HepG2 (cell line): ENCODE data around the gene NRP1. TPM values are rescaled to one million over a fixed set of nuclear protein-coding genes. Genes with fewer than 3 reads are reported as not detected.
A peak's percentile ranks its signal among the peaks of the same experiment; 100 is the strongest.

Experiments
- GATAD1 ChIP-seq: IDR thresholded peaks from 2 replicates; pipeline ENCODE4 v1.6.1; 2016; ENCODE audit warnings: missing genetic modification reagents, missing compliant biosample characterization
- GTF3A ChIP-seq: sonication (generic); formaldehyde crosslinking; conservative IDR thresholded peaks from 2 replicates; pipeline ENCODE4 v1.4.0; 2020; ENCODE audit warnings: mild to moderate bottlenecking, missing genetic modification reagents
- IRF9 ChIP-seq: sonication (generic); formaldehyde crosslinking; IDR thresholded peaks from 2 replicates; pipeline ENCODE4 v1.8.0; 2022; ENCODE audit warnings: missing genetic modification reagents, mild to moderate bottlenecking, borderline replicate concordance
- KDM5B ChIP-seq: sonication (generic); formaldehyde crosslinking; IDR thresholded peaks from 2 replicates; pipeline ENCODE4 v1.4.0; 2020; ENCODE audit warnings: missing genetic modification reagents, mild to moderate bottlenecking, borderline replicate concordance
- MED13 ChIP-seq: sonication (generic); formaldehyde crosslinking; IDR thresholded peaks from 2 replicates; pipeline ENCODE4 v1.5.0; 2020; ENCODE audit warnings: missing genetic modification reagents
- PAXIP1 ChIP-seq: sonication (generic); formaldehyde crosslinking; conservative IDR thresholded peaks from 2 replicates; pipeline ENCODE4 v1.4.0; 2020; ENCODE audit warnings: mild to moderate bottlenecking, missing genetic modification reagents, moderate library complexity
- PREB ChIP-seq: sonication (generic); formaldehyde crosslinking; IDR thresholded peaks from 2 replicates; pipeline ENCODE4 v1.4.0; 2020; ENCODE audit warnings: missing genetic modification reagents
- PTBP1 ChIP-seq: fragments of 200-400 bp; formaldehyde crosslinking; IDR thresholded peaks from 2 replicates; pipeline ENCODE4 v1.6.1; 2018; ENCODE audit warnings: low read length, low read depth; ENCODE audit not compliant: poor library complexity, severe bottlenecking
- SMYD3 ChIP-seq: sonication (generic); formaldehyde crosslinking; IDR thresholded peaks from 2 replicates; pipeline ENCODE4 v1.8.1; 2023; ENCODE audit warnings: mild to moderate bottlenecking, missing genetic modification reagents
- TP53 ChIP-seq: sonication (generic); formaldehyde crosslinking; conservative IDR thresholded peaks from 2 replicates; pipeline ENCODE4 v1.4.0; 2020; ENCODE audit warnings: missing genetic modification reagents
- YEATS4 ChIP-seq: sonication (generic); formaldehyde crosslinking; IDR thresholded peaks from 2 replicates; pipeline ENCODE4 v1.4.0; 2020; ENCODE audit warnings: missing genetic modification reagents, borderline replicate concordance
- ZNF414 ChIP-seq: sonication (generic); formaldehyde crosslinking; IDR thresholded peaks from 2 replicates; pipeline ENCODE4 v1.5.0; 2020; ENCODE audit warnings: missing genetic modification reagents
- ZNF430 ChIP-seq: sonication (generic); formaldehyde crosslinking; IDR thresholded peaks from 2 replicates; pipeline ENCODE4 v1.9.0; 2021; ENCODE audit warnings: mild to moderate bottlenecking, missing genetic modification reagents
- ZNF598 ChIP-seq: sonication (generic); formaldehyde crosslinking; IDR thresholded peaks from 2 replicates; pipeline ENCODE4 v1.5.1; 2020; ENCODE audit warnings: mild to moderate bottlenecking, missing genetic modification reagents, borderline replicate concordance
- ZNF646 ChIP-seq: sonication (generic); formaldehyde crosslinking; IDR thresholded peaks from 2 replicates; pipeline ENCODE4 v1.9.0; 2021; ENCODE audit warnings: mild to moderate bottlenecking, missing genetic modification reagents
- polyA plus RNA-seq, 8 experiments: library from polyadenylated mRNA; depleted of rRNA in 3 of 8; stranded (reverse) in 7 of 8; unstranded in 1 of 8; fragments of >200 nt; fragmentation: Illumina TruSeq in 4 of 8; extraction: Trizol in 4 of 8; gene quantifications; 2 replicates each; pipeline versions ENCODE4 v1.2.1 to v1.2.3, GENCODE V29; 2011 to 2016; ENCODE audit warnings: low read depth in 4 of 8, missing spikeins in 1 of 8, mixed read lengths in 1 of 8; ENCODE audit not compliant: insufficient read depth in 1 of 8
- total RNA-seq, 5 experiments: library from RNA; depleted of rRNA; stranded (reverse); fragments of >200 nt; fragmentation: Illumina TruSeq; extraction: Trizol; gene quantifications; 2 replicates each; pipeline ENCODE4 v1.2.3, GENCODE V29; 2016; ENCODE audit warnings: low read depth in 1 of 5

NRP1 gene
- total and polyA plus RNA-seq, 2 of the 13 experiments (the other 11 are each of a cell fraction or from before 2014, with no cell fraction given) = 5.3 to 5.8 TPM

- no peak for TF ChIP-seq GTF3A (CRISPR knock-in tag)
- peak; percentile 68 for TF ChIP-seq ZNF430 (CRISPR knock-in tag)
- TF ChIP-seq IRF9 (CRISPR knock-in tag) = 0 out of 2 replicates have a peak, but pooled peaks have one; percentile 47
- peak; percentile 22; the same call in 1 of the 2 replicates for TF ChIP-seq YEATS4 (CRISPR knock-in tag)
- TF ChIP-seq PAXIP1 (CRISPR knock-in tag) = peak; percentile 97
- no peak for TF ChIP-seq TP53 (CRISPR knock-in tag)
- peak; percentile 38; the same call in 1 of the 2 replicates for TF ChIP-seq KDM5B (CRISPR knock-in tag)
- peak; percentile 80; the same call in 1 of the 2 replicates for TF ChIP-seq MED13 (CRISPR knock-in tag)
- TF ChIP-seq GATAD1 = peak; percentile 46
- peak; percentile 60; the same call in 1 of the 2 replicates for TF ChIP-seq ZNF414
- TF ChIP-seq PREB (CRISPR knock-in tag) = no peak
- peak; percentile 35; the same call in 1 of the 2 replicates for TF ChIP-seq SMYD3 (CRISPR knock-in tag)
- TF ChIP-seq ZNF646 = peak; percentile 38; the same call in 1 of the 2 replicates
- TF ChIP-seq PTBP1 = no peak
- no peak for TF ChIP-seq ZNF598 (CRISPR knock-in tag)
Measured at GRCh38 chr10:33195608-33196376, 138.7 kb downstream of the NRP1 start (continued).
